Mucosa of descending colon (tissue), 3 donors: ENCODE measurements around the gene PITRM1. TPM values are rescaled to one million over a fixed set of nuclear protein-coding genes. Genes with fewer than 3 reads are reported as not detected.

Experiments used
- ATAC-seq: fragments of 200-7000 bp; cut with Tn5 transposase; one replicate; pipeline ENCODE4 v1.9.1; 2020; ENCODE audit warnings: mild to moderate bottlenecking, moderate library complexity
- DNase-seq, 3 donors: peaks; one replicate each; pipeline ENCODE4 v3.0.0-alpha.2; 2020
- H3K36me3 ChIP-seq: fragments of 200-600 bp; one replicate; pipeline ENCODE4 v1.8.0; 2021; ENCODE audit warnings: low read depth, mild to moderate bottlenecking
- H3K4me1 ChIP-seq: fragments of 200-600 bp; one replicate; pipeline ENCODE4 v1.8.0; 2021; ENCODE audit warnings: low read depth, mild to moderate bottlenecking
- H3K4me3 ChIP-seq: fragments of 200-600 bp; one replicate; pipeline ENCODE4 v1.8.0; 2021; ENCODE audit warnings: mild to moderate bottlenecking
- H3K9me3 ChIP-seq: fragments of 200-600 bp; one replicate; pipeline ENCODE4 v1.8.0; 2021; ENCODE audit warnings: mild to moderate bottlenecking
- intact Hi-C, 2 donors: fragments of 100-400 bp; cut with DNase I in 1 of 2; cut with micrococcal nuclease in 1 of 2; formaldehyde crosslinking; loops; one replicate each; pipeline versions ENCODE4 v1.11.0 to v1.11.1; 2022; cut with DNase I, micrococcal nuclease
- total RNA-seq, 3 donors: library from RNA; stranded (reverse); fragmentation: NEBNext Ultra II Directional in 2 of 3; extraction: Animal tissue kit (Norgen Biotek cat#: 25700) in 2 of 3; gene quantifications; one replicate each; pipeline versions ENCODE4 v1.2.1 to v1.2.4, GENCODE V29; 2021 to 2023
- TF ChIP-seq, protein P1 (sequence below): fragments of 200-600 bp; IDR thresholded peaks from one replicate; pipeline ENCODE4 v1.8.0; 2022; ENCODE audit warnings: antibody characterized with exemption, mild to moderate bottlenecking
- donor health status: DM: no; HTN: no; CAD: no; lungs with moderate emphysema.
- donor health status: DM: no; HTN: no; CAD: no.
- donor health status: DM: no; HTN: yes; CAD: no.

Gene PITRM1
- total RNA-seq, 3 donors from 2014 or later = 50.8 to 53.9 (median 51.3) TPM

DNA sequence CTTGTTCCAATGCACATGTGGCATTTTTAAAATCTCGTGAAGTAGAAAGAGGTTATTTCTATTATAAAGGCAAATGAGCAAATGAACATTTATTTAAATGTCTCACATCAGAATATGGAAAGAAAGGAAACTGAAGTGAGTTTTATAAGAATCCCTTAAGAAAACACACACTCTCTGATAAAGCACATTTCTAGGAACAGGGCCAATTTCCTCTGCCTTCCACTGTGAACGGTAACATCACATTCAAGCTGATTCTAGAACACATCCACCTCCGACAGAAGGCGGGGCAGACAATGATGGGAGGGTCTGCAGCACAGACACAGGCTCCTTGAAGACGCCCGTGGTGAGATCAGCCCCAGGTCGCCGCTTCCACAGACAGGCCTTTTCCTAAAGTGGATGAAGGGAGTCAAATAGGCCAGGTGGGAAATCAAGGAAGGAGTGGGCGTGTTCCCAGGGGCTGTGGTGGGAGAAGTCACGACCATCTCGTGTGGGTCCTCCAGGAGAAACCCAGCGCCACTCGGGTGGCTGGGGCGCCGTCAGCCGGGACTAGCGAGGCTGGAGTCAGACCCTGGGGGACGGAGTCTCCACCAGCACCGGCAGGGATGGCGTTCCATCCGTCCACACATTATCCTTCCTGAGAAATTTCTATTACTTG is 31.1 kb downstream of the PITRM1 start:
- no peak for DNase-seq
- Histone ChIP-seq H3K4me1 (no peaks in the 10 kb centered on the region), H3K36me3 (peaks cover 9% of the 10 kb centered on the region), H3K9me3 (no peaks in the 10 kb centered on the region), H3K4me3 (no peak overlapping the region)
- TF ChIP-seq, protein P1, sequence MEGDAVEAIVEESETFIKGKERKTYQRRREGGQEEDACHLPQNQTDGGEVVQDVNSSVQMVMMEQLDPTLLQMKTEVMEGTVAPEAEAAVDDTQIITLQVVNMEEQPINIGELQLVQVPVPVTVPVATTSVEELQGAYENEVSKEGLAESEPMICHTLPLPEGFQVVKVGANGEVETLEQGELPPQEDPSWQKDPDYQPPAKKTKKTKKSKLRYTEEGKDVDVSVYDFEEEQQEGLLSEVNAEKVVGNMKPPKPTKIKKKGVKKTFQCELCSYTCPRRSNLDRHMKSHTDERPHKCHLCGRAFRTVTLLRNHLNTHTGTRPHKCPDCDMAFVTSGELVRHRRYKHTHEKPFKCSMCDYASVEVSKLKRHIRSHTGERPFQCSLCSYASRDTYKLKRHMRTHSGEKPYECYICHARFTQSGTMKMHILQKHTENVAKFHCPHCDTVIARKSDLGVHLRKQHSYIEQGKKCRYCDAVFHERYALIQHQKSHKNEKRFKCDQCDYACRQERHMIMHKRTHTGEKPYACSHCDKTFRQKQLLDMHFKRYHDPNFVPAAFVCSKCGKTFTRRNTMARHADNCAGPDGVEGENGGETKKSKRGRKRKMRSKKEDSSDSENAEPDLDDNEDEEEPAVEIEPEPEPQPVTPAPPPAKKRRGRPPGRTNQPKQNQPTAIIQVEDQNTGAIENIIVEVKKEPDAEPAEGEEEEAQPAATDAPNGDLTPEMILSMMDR = no peak
- intact Hi-C loops = no loop called here
- ATAC-seq = no peak

DNA sequence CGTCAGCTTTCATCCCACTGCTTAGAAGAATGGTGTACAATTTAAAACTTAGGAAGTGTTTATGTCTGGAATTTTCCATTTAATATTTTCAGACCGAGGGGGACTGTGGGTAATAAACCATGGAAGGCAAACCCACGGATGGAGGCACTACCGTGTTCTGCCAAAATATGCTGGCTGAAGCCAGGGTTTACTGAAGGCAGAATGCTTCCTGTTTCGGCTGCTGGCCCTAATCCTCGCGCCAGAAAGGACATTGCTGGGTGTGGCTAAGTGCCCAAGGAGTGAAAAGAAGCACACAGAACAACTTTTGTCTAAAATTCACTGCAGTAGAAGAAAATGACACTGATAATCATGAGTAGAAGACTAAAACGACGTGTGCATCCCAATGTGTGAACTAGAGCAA is 32.3 kb downstream of the PITRM1 start:
- no peaks in the 10 kb centered on the region for H3K4me1 ChIP-seq
- TF ChIP-seq, protein P1 = no peak
- no peak for DNase-seq
- ATAC-seq = no peak
- no peaks in the 10 kb centered on the region for H3K9me3 ChIP-seq
- H3K4me3 ChIP-seq = no peak overlapping the region
- intact Hi-C loops = no loop called here
- H3K36me3 ChIP-seq = peaks cover 9% of the 10 kb centered on the region

DNA sequence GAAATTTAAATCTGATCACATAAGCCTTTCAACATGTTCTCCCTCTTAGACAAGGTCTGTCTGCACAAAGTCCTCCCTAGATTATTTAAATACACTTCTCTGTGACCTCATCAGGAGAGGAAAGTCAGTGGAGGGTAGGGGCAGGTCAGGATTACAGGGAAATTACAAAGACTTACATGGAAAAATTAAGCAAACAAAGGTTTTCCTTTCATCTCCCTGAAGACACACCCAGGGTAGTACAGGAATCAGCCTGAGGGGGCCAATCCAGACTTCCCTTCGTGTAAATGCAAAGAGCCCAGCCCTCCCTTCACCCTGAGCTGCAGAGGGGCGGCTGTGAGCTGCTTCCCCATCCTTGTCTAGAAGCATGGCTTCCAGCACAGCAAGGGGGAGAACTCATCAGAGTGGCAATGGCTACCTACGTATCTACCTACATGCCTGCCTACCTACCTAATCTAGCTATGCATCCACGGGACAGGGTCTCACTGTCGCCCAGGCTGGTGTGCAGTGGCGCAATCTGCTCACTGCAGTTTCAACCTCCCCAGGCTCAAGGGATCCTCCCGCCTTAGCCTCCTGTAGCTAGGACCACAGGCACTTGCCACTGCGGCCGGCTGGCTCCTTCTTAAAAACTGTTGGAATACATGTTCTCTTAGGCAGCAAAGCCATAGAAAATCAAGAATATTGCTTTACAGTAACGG is 33.2 kb downstream of the PITRM1 start:
- no peak for DNase-seq

DNA sequence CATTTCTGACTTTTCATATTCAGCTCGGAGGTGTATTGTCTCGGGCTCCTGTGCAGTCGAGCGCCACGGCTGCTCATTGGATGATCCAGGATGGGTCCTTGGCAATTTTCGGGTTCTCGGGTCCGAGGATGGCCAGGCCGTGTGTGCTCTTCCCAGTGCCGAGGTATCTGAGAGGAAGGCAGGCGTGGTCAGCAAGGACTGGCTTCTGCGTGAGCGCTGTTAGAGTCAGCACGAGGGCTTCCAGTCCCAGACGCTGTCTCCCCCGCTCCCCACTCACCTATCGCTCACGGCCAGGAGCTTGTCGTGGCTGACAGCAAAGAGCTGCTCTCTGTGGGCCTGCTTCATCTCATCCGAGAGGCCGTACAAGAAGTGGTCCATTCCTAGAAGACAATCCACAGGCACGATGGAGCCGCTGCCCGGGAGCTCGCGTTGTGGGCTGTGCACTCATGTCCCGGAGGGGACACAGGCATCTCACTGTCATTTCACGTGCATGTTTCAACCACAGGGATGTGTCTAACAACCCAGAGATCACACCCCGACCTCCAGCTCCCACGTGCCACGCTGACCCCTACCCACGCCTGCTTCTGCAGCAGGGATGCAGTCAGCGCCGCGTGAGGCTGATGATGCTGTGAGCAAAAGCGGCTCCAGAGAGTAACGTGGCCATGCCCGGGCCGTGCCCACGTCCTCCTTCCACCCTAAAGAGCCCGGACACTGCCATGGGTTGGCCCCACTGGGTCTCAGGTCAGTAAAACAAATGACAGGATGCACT is 34.4 kb downstream of the PITRM1 start:
- Histone ChIP-seq H3K9me3 (no peaks in the 10 kb centered on the region), H3K4me3 (no peak overlapping the region), H3K4me1 (no peaks in the 10 kb centered on the region), H3K36me3 (peaks cover 9% of the 10 kb centered on the region)
- ATAC-seq (no peak), DNase-seq (no peak)
- TF ChIP-seq, protein P1 = no peak
- intact Hi-C loops = no loop called here

More for the DNA sequence above, 33.2 kb downstream of the PITRM1 start:
- Histone ChIP-seq H3K36me3 (peaks cover 9% of the 10 kb centered on the region), H3K9me3 (no peaks in the 10 kb centered on the region), H3K4me1 (no peaks in the 10 kb centered on the region), H3K4me3 (no peak overlapping the region)
- no peak for ATAC-seq
- TF ChIP-seq, protein P1 = no peak
- intact Hi-C loops = no loop called here

DNA sequence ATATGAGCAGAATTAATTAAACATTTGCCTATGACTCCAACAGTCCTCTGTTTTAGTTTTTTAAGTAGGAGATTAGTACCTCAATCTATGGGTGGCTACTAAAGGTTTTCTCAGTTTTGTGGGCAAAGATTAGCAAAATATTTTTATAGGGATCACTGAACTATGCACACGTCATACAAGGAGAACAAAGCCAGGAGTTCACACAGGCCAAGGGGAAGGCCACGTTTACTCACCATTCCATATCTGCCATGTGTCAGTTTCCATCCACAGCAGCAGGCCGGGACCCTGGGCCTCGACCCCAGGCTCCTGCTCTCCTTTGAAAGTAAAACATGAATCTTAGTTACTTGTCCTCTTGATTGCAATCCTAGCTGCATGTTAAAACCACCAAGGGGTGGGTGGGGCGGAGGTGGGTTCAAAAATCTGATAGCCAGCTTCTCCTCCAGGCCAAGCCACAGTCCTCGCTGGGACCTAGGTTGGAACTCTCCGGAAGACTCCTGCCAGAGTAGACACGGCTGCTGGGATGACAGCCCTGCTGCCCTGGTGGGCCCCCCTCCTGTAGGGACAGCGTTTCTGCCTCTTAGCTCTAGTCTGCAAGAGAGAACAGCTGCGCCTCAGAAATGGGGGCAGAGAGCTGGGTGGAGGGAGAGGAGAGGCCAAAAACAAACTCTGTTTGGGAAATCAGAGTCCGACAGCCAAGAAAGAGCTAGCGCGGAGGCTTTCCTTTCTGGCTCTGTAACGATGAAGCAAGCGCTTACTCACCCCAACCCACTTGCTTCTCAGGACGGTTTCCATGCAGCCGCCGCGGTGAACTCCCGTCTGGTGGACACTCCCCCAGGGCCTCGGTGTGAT is 35.6 kb downstream of the PITRM1 start:
- Histone ChIP-seq H3K4me1 (no peaks in the 10 kb centered on the region), H3K36me3 (peaks cover 9% of the 10 kb centered on the region), H3K9me3 (no peaks in the 10 kb centered on the region), H3K4me3 (no peak overlapping the region)
- TF ChIP-seq, protein P1 = no peak
- intact Hi-C loops = no loop called here
- peak; percentile 52 for ATAC-seq
- peak in 1 of 3 donors; percentile 38 for DNase-seq
